PC-9 (cell line): ENCODE measurements around the gene LRP11. TPM values are rescaled to one million over a fixed set of nuclear protein-coding genes. Genes with fewer than 3 reads are reported as not detected.

Experiments used
- BruUV-seq: library from RNA; stranded (reverse); fragments of 400-500 nt; replicated peaks from 2 replicates; lab custom pipeline; 2021; lab: Mats Ljungman, UMichigan
- CTCF ChIA-PET: fragments of 300-600 bp; sonication (Branson Sonifier 250); formaldehyde crosslinking; loops from one replicate; lab custom pipeline; 2022; ENCODE audit warnings: antibody characterized with exemption; lab: Charles Lee
- POLR2A ChIA-PET: fragments of 300-600 bp; sonication (Branson Sonifier 250); formaldehyde crosslinking; loops from one replicate; lab custom pipeline; 2022; ENCODE audit warnings: antibody characterized with exemption; ENCODE audit not compliant: unreplicated experiment; lab: Charles Lee
- DNase-seq, 2 experiments: peaks; one replicate each; pipeline versions ENCODE4 v3.0.0 to v3.0.0-alpha.2; 2015 to 2022; ENCODE audit warnings: mixed read lengths in 1 of 2
- H2AFZ ChIP-seq: fragments of 200-600 bp; sonication (generic); 2 replicates; pipeline ENCODE4 v1.8.1; 2017; ENCODE audit warnings: antibody characterized with exemption
- H3F3A ChIP-seq: fragments of 200-600 bp; sonication (generic); 2 replicates; pipeline ENCODE4 v1.8.1; 2017; ENCODE audit warnings: antibody characterized with exemption, mild to moderate bottlenecking, low read depth; ENCODE audit not compliant: insufficient read depth
- H3K27ac ChIP-seq: fragments of 200-600 bp; sonication (generic); 2 replicates; pipeline ENCODE4 v1.6.1; 2016; ENCODE audit warnings: mixed run types
- H3K27me3 ChIP-seq: fragments of 200-600 bp; sonication (generic); 2 replicates; pipeline ENCODE4 v1.6.1; 2016; ENCODE audit warnings: low read depth, mixed run types; ENCODE audit not compliant: insufficient read depth
- H3K36me3 ChIP-seq: fragments of 200-600 bp; sonication (generic); 2 replicates; pipeline ENCODE4 v1.6.1; 2016; ENCODE audit warnings: low read depth, mixed run types
- H3K4me1 ChIP-seq: fragments of 200-600 bp; sonication (generic); replicated peaks from 2 replicates; pipeline ENCODE4 v1.6.1; 2016; ENCODE audit warnings: mixed run types; ENCODE audit not compliant: insufficient read depth
- H3K4me2 ChIP-seq: fragments of 200-600 bp; sonication (generic); 2 replicates; pipeline ENCODE4 v1.6.1; 2017; ENCODE audit warnings: mixed run types
- H3K4me3 ChIP-seq: fragments of 200-600 bp; sonication (generic); 2 replicates; pipeline ENCODE4 v1.6.1; 2016; ENCODE audit warnings: mixed run types
- H3K79me2 ChIP-seq: fragments of 200-600 bp; sonication (generic); 2 replicates; pipeline ENCODE4 v1.6.1; 2017; ENCODE audit warnings: low read depth, mixed run types
- H3K9me2 ChIP-seq: fragments of 200-600 bp; sonication (generic); 2 replicates; pipeline ENCODE4 v1.8.1; 2017; ENCODE audit warnings: mild to moderate bottlenecking; ENCODE audit not compliant: insufficient read depth
- H3K9me3 ChIP-seq: fragments of 200-600 bp; sonication (generic); 2 replicates; pipeline ENCODE4 v1.8.1; 2016; ENCODE audit warnings: low read depth; ENCODE audit not compliant: insufficient read depth
- H4K20me1 ChIP-seq: fragments of 200-600 bp; sonication (generic); 2 replicates; pipeline ENCODE4 v1.8.1; 2017; ENCODE audit not compliant: insufficient read depth
- EZH2 ChIP-seq: fragments of 200-600 bp; sonication (generic); IDR thresholded peaks from 2 replicates; pipeline ENCODE4 v1.8.0; 2017; ENCODE audit warnings: antibody characterized with exemption, low read depth
- intact Hi-C: fragments of 100-400 bp; cut with micrococcal nuclease; formaldehyde crosslinking; loops from one replicate; pipeline ENCODE4 v1.10.0; 2022; ENCODE audit not compliant: unreplicated experiment
- total RNA-seq: library from RNA; stranded (reverse); gene quantifications from 2 replicates; pipeline ENCODE4 v1.2.3, GENCODE V29; 2021
- TF ChIP-seq, protein P1 (sequence below): fragments of 200-600 bp; sonication (generic); conservative IDR thresholded peaks from 2 replicates; pipeline ENCODE4 v1.6.1; 2017; ENCODE audit warnings: mixed run types, antibody characterized with exemption, mild to moderate bottlenecking, moderate library complexity

LRP11 gene
- total RNA-seq, 1 experiment from 2014 or later, result 38.6 TPM

DNA sequence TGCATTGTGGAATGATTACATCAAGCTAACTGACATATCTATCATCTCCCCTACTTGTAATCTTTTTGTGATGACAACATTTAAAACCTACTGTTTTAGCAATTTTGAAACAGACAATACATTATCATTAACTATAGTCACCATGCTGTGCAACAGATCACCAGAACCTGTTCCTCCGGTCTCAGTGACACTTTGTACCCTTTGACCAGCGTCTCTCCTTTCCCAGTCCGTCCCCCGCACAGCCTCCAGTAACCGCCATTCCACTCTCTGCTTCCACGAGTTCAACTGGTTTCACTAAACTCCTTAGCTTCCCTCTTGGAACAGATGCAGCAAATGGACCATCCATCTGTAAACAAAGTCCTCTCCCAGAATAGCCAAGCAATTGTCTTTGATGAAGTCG is 21.8 kb downstream of the LRP11 start:
- peak in 1 of 2 experiments; percentile 55 for DNase-seq
- ChIA-PET POLR2A (no interaction called here), CTCF (no interaction called here)
- no TSS peak for BruUV-seq
- Histone ChIP-seq H3F3A (peaks cover 31% of the 10 kb centered on the region), H3K27me3 (no peaks in the 10 kb centered on the region), H4K20me1 (0 out of 2 replicates have a peak, but pooled peaks cover 2% of the 10 kb centered on the region), H3K79me2 (peaks cover 28% of the 10 kb centered on the region), H3K9me3 (no peaks in the 10 kb centered on the region), H3K9me2 (no peaks in the 10 kb centered on the region), H3K4me1 (peaks cover 66% of the 10 kb centered on the region), H2AFZ (no peak overlapping the region), H3K27ac (peak overlapping the region; percentile 33), H3K36me3 (peaks cover 13% of the 10 kb centered on the region), H3K4me2 (peak overlapping the region; percentile 10), H3K4me3 (no peak overlapping the region)
- no peak for TF ChIP-seq EZH2
- TF ChIP-seq, protein P1, sequence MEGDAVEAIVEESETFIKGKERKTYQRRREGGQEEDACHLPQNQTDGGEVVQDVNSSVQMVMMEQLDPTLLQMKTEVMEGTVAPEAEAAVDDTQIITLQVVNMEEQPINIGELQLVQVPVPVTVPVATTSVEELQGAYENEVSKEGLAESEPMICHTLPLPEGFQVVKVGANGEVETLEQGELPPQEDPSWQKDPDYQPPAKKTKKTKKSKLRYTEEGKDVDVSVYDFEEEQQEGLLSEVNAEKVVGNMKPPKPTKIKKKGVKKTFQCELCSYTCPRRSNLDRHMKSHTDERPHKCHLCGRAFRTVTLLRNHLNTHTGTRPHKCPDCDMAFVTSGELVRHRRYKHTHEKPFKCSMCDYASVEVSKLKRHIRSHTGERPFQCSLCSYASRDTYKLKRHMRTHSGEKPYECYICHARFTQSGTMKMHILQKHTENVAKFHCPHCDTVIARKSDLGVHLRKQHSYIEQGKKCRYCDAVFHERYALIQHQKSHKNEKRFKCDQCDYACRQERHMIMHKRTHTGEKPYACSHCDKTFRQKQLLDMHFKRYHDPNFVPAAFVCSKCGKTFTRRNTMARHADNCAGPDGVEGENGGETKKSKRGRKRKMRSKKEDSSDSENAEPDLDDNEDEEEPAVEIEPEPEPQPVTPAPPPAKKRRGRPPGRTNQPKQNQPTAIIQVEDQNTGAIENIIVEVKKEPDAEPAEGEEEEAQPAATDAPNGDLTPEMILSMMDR, result no peak
- intact Hi-C loops, result no loop called here

DNA sequence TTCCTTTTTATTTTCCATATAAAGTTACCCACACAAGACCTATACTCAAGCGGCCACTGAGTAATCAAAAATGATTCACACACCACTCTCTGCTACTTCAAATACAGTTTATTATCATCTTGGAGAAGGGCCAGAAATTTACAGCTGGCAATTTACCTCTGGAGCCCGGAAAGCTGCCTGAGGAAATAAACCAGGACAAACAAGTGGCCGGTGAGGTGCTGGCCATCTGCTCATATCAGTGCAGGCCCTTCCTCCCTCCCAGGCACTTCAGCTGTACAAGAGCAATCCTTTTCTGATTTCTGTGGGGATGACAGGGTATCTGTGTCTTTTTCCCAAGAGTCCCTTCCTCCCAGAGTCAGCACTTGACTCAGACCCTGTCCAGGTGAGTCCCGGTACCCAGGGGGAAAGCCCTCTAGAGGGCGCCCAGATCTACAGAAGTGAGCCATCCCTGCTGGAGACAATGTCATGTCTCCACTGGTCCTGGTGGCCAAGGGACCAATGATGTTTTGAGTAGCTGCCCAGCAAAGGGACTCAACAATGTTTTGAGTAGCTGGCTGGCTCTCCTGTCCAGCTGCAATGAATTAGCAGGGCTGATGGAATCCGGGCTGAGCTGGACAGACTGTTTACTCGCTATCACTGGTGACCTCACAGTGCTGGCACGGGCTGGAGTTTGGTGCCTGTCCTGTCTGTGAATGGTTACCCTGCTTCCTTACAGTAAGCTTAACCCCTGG is 23.6 kb downstream of the LRP11 start:
- peaks cover 48% of the 10 kb centered on the region for H3K4me1 ChIP-seq

More for the DNA sequence above, 23.6 kb downstream of the LRP11 start:
- Histone ChIP-seq H3K36me3 (peaks cover 13% of the 10 kb centered on the region), H3F3A (peaks cover 26% of the 10 kb centered on the region; the same call in 1 of the 2 replicates), H3K79me2 (peaks cover 16% of the 10 kb centered on the region), H3K27ac (0 out of 2 replicates have a peak overlapping the region, but pooled peaks have one; percentile 3), H3K27me3 (no peaks in the 10 kb centered on the region), H3K9me3 (no peaks in the 10 kb centered on the region), H4K20me1 (no peaks in the 10 kb centered on the region; the same call in 1 of the 2 replicates), H3K9me2 (no peaks in the 10 kb centered on the region), H3K4me3 (no peak overlapping the region), H3K4me2 (no peak overlapping the region), H2AFZ (no peak overlapping the region)
- TF ChIP-seq EZH2, result no peak
- TF ChIP-seq, protein P1, result peak; percentile 83
- DNase-seq, result peak; percentile 70 to 78
- POLR2A ChIA-PET, result interaction anchor here (0.6 kb wide), 3 partner anchors 23 to 164 kb away, joined by 3 to 5 read pairs (median 3); no protein-coding TSS in a partner anchor
- intact Hi-C loops, result loop anchor here (1.0 kb wide), 2 partner anchors 25 to 86 kb away; no protein-coding TSS in a partner anchor
- BruUV-seq, result no TSS peak
- CTCF ChIA-PET, result interaction anchor here (0.6 to 0.9 kb wide), 5 partner anchors 14 to 1533 kb away, joined by 3 to 4 read pairs (median 3); no protein-coding TSS in a partner anchor
